Dermis blood vessel endothelial cell (primary cell): ENCODE data around the gene PTPRN2. TPM values are rescaled to one million over a fixed set of nuclear protein-coding genes. Genes with fewer than 3 reads are reported as not detected.
"Not testable (repeated sequence)": the region's sequence is repeated elsewhere in the genome, so short reads cannot be mapped to it uniquely, and the experiment has no call there.

ENCODE experiments used
- DNase-seq: peaks from one replicate; pipeline ENCODE4 v3.0.0; 2010
- total RNA-seq: library from RNA; depleted of rRNA; stranded (reverse); fragments of >200 nt; gene quantifications from 2 replicates; pipeline ENCODE4 v1.2.3, GENCODE V29; 2014

Gene PTPRN2
- total RNA-seq, 1 donor from 2014 or later, result 2.2 TPM

DNA sequence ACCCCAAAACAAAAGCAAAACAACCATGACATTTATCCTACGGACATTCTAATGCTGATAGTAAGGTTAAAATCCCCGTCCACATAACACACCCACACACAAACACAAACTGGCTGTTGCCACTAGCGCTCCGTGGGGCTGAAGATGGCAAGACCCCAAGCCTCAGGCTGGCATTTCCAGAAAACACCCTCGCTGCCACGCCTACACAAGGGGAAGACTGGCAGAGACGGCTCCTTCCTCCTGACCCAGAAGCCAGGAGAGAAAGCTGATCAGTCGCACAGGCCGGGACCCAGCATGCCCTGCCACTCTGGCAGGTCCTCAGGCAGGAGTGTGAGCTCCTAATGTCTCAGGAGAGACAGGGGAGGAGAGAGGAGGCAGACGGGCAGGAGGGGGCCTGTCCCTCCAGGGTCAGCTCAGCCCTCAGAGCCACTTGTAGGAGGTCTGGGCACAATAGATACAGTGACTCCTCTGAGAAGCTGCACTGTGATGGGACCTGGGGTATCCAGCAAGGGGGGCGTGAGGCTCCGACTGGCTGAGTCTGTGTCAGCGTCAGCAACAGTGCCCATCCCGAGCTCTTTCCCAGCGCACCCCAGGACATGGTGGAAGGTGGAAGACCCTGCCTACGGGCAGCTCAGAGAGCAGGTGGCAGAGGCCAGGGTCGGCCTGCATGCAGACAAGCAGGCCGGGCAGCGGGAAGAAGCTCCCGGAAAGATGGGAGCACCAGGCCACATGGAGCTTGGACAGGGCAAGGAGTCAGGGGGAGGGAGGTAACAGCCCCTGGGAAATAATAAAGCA is 326.9 kb downstream of the PTPRN2 start:
- no peak for DNase-seq

DNA sequence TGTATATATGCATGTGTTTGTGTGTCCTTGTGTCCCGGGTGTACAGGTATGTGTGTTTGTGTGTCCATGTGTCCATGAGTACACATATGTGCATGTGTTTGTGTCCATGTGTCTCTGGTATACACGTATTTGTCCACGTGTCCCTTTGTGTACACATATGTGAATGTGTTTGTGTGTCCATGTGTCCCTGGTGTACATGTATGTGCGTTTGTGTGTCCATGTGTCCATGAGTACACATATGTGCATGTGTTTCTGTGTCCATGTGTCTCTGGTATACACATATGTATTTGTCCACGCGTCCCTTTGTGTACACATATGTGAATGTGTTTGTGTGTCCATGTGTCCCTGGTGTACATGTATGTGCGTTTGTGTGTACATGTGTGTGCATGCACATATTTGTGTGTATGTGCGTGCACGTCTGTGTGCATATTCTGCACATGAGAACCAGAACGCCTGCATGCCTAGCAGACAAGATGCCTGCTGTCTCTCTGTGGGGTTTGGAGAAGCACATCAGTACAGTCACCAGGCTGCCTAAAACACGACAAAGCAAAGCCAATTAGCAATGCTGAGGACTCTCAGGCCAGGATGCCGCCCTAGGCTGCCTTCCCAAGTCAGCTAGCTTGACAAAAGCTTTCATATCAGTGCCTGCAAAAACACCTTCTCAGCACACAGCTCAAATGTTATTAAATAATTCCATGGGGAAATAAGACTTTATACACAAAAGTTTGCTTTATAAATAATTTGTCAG is 327.8 kb downstream of the PTPRN2 start:
- DNase-seq, result no peak

DNA sequence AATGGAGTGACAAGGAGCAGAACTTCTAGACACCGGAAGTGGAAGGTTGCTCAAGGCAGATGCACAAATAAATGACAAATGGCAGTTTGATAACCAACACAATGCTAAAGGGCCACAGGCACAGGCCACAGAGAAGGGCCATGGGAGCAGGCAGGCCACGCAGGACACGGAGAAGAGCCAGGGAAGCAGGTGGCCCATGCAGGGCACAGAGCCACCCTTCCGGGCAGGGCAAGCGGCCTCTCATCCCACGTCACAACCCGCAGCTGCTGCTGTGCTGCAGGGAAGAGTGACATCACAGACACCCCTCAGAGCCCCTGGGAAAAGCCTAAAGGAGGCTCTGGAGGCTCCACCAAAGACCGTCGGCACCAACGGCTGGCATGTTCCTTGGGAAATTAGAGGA is 328.5 kb downstream of the PTPRN2 start:
- no peak for DNase-seq

DNA sequence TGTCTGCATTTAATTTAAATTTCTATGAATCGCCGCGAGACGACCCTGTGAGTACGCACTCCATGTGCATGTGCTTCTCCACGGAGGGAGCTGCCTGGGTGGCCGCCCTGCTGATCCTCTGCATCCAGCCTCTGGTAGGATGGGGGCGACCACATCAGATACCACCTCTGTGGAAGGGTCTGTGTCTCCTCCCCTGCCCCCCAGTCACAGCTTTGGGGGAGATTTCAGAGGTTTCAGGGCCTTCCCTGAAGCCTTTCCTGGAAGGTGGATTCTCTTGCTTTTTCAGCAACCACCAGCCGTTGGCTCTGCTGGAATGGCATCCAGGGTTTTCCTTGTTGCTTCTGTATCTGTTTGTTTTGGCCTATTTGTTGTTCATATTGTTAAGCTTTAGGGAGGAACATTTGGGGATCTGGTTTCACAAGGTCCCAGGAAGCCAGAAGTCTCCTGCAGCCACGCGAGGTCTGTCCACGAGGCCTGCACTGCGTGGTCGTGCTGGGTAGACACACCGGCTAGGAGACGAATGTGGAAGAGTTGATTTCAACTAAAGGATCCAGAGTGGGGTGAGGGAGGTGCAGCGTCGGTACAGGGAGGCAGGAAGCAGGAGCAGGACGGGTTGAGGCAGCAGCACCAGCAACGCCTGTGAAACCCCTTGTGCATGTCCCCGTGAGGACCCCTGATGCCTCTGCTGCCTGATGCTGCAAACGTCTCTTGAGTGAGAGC is 329.1 kb downstream of the PTPRN2 start:
- no peak for DNase-seq

DNA sequence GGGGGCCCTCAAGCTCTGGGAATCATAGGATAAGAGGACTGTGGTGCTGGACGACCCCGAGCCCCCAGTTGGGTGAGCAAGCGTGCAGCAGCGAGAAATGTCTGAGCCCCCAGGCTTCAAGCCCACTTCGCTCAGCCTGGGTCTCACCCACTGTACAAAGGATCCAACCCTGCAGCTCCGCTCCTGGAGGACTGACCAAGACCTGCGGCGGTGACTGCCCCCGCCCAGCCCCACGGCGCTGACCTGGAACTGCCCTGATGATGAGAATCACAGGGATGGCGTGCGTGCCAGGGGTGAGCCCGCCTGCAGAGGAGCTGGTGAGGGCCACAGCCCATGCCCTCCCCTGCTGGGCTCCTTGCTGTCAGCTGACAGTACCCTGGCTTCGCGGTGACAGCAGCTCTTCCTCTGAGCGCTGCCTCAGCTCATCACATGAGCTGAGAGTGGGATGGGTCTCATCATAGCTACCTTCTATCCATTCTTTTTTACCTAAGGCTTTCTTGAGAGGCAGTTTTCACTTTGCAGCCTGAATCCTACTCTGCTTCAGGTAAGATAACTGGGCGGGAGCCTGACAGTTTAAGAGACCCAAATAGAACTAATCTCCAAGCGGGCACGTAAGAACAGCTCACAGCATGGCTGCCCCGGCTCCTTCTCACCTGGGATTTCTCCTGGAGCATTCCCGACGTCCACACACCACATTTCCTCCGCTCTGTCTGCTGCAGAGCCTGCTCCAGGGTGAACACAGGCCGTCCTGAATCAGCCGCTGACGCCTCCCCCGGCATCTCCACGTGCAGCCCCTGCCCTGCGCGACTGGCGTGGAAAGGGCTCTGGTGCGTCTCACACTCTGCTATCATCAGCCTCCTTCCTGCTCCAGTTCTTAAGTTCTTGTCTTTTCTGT is 329.9 kb downstream of the PTPRN2 start:
- DNase-seq, result no peak

DNA sequence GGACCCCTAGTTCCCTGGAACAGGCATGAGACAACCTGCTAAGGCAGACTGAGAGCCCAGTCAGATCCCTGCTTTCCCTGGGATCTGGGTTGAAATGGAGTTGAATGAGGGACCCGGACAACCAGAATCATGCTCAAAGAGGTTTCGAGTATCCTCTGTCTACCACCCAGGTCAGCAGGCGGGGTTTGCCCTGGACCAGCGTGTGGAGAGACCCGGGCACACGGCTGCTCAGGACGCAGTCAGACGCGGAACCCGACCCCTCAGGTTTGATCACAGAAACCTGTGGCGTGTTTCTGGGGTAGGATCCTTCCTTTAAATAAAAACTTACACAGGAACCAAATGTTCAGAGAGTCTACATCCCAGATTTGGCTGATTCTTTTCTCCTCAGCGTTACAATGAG is 330.6 kb downstream of the PTPRN2 start:
- DNase-seq, result no peak

DNA sequence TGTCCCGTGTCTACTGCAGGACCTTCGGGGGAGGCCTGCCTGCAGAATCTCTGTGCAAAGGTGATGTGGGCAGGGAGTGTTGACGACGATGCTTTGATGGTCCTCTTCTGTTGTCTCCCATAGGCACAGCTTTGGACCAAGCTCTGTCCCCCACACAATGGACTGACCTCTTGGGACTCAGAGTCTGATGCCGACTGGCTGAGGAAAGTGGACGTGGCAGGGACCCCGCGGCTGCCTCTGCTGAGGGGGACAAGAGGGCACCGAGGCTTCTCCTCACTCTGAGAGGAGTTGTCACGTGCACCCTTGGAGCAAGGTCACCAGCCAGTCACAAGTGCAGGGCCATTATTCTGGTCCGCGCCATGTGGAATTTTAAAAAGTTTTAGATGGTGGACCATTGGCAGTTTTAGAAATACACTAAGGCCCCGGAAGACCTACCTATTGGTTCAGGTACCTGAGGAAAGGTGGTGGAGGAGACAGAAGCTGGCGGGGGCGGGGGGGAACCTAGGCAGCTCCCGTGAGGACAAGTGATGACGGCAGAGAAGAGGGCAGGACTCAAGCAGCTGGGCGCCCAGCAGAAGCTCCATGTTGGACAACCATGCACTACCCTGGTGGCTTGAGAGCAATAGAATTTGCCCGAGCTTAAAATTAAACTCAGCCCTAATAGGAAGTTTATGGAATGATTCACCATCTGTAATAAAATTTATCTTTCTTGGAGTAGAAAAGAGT is 331.4 kb downstream of the PTPRN2 start:
- DNase-seq, result no peak

DNA sequence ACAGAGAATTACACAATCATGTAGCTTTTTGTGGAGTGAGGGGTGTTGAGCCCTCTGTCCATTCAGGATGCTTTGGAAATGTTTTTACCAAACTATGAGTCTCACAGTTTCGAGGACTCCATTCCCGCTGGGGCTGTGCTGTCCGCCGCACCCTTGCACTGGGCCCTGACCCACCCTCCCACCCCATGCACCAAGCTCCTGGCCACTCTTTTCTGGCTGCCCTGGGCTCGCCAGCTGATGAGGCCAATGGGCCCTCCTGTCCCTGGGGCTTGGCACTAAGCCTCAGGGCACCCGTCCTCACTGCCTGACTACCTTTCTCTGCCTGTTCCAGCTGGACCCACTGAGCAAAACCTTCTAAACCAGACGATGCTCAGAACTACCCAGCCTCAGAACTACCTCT is 332.1 kb downstream of the PTPRN2 start:
- no peak for DNase-seq

DNA sequence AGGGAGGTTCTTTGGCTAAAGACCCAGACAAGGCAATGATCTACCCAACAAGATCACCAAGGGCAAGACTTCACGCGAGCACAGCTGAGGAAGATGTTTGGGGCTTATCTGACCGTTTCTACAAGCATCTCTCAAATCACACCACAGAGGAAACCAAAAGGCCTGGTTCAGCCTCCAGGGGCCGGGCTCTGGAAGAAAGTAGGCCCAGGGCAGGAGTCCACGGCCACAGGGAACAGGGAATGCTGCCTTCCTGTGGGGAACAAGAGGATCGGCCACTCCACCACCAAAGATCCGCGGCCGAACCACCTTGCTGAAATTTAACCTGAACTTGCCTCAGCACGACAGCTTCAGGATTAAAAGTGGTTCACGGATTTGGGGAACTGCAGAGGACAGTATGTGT is 332.5 kb downstream of the PTPRN2 start:
- no peak for DNase-seq

DNA sequence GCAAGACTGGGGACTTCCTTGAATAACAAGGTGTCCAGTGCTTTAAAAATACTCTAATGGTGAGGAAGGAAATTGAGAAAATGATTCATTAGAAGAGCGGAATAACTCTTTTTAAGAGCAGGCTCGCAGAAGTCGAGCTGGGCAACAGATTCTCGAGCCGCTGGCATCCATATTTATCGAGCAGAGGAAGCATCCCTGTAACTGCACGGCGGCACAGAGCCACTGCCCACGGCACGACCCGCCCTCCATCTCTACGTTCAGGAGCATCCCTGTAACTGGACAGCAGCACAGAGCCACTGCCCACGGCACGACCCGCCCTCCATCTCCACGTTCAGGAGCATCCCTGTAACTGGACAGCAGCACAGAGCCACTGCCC is 334.0 kb downstream of the PTPRN2 start:
- not testable (repeated sequence) for DNase-seq

DNA sequence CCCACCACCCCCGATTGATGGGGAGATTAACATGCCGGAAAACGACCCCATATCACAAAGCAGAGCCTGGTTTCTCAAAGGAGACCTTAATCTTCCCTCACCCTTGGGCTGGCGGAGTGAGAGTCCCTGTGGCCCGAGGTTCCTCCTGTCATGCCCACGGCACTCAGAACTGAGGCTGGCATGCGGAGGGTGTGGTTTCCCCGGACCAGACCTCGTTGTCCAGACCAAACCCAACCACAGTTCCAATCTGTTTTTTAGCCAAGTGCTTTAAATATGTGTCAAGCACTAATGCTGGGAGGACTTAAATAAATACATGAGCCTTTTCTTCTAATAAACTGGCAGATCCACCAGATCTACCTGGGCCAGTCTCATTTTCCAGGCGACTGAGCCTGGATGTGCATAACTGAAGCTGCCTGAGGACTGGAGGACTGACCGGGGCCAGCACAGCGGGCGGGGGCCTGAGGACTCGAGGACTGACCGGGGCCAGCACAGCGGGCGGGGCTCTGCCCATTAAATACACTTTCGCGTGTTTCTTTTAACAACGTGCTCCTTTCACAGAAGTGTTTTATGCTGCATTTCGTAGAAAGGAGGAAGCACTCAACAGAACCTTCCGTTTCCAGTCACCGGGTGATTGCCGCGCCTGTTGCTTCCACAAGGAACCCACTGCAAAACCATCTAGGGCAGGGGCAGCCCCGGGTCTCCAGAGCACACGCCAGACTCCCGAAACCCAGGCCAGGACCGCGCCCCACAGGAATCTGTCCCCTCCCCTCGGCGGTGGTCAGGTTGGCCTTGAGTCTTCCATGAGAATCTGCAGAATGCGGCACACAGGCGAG is 334.6 kb downstream of the PTPRN2 start:
- no peak for DNase-seq

DNA sequence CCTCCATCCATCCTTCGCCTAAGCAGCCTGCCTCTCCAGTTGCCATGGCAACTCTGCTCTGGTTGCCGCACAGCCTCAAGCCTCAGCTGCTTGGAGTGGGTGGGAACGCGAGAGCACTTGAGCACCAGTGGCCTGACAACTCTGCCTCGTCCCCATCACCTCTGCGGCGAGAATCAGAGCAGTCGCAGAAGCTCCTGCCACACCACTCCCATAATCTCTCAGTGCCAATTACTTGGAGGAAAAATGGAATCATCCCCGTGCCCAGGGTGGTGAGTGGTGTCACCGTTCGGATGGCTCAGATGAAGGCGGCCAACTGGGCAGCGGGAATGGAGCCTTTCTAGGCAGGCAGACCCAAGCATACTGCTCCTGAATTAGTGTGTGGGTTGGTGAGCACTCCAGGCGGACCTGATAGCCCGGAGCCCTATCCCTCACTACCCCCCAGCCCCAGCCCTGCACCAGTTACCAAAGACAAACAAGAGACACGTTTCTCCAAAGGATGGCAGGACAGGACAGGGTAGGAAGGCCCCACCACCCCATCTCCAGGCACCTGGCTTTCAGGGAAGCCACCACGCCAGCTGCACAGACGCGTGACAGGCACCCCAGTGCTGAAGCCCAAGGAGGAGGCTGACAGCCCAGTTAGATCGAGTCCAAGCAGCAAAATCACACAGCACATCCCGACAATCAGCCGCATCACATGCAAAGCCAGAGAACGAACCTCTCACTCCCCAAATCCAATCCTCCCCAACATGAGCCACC is 335.4 kb downstream of the PTPRN2 start:
- DNase-seq, result no peak

DNA sequence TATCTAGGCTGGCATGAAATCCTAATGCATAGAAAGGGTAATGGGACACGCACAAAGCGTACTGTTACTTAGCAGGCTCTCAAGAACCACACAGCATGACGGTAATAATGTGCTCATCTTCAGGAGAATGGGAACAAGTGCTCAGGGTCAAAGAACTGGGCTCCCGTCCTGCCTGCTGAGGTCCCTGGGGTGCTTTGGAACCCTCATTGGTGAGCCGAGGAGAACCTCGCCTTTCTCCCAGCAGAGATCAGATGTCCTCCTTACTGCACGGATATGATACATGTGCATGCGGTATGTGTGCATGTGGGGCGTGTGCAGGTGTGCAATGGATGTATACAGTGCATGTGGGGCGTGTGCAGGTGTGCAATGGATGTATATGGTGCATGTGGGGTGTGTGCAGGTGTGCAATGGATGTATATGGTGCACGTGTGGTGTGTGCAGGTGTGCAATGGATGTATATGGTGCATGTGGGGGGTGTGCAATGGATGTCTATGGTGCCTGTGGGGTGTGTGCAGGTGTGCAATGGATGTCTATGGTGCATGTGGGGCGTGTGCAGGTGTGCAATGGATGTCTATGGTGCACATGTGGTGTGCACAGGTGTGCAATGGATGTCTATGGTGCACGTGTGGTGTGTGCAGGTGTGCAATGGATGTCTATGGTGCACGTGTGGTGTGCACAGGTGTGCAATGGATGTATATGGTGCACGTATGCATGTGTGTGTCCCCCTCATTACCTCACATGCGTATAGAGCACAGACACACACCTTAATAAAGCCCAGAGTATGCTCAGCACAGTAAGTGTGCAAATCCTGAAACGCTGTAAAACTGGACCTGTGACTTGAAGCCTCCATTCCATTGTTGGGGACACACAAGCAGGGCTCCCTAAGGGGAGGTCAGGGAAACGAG is 336.3 kb downstream of the PTPRN2 start:
- no peak for DNase-seq

DNA sequence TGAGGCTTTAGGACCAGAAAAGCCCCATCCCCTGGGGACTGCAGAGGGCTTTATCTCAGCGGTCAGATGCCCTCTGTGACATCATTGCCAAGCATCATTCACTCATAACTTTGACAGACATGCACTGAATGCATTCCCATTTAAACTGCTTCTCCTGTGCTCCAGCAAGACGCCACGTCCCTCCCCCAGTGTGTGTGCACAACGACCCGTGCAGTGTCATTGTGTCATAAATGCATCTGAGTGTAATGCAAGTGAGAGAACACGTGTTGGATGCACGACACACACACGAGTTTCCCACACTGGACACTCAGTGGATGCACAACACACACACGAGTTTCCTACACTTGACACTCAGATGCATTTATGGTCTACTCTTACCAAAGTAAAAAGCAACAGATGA is 337.9 kb downstream of the PTPRN2 start:
- no peak for DNase-seq

DNA sequence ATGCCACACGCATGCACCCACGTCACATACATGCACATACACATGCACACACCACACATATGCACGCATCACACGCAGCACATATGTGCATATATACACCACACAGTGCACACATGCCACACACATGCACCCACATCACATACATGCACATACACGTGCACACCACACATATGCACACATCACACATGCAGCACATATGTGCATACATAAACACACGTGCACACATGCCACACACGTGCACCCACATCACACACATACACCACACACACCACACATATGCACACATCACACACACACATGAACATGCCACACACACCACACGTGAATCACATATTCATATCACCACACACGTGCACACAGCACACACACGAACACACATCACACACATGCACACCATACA is 338.8 kb downstream of the PTPRN2 start:
- DNase-seq, result no peak

DNA sequence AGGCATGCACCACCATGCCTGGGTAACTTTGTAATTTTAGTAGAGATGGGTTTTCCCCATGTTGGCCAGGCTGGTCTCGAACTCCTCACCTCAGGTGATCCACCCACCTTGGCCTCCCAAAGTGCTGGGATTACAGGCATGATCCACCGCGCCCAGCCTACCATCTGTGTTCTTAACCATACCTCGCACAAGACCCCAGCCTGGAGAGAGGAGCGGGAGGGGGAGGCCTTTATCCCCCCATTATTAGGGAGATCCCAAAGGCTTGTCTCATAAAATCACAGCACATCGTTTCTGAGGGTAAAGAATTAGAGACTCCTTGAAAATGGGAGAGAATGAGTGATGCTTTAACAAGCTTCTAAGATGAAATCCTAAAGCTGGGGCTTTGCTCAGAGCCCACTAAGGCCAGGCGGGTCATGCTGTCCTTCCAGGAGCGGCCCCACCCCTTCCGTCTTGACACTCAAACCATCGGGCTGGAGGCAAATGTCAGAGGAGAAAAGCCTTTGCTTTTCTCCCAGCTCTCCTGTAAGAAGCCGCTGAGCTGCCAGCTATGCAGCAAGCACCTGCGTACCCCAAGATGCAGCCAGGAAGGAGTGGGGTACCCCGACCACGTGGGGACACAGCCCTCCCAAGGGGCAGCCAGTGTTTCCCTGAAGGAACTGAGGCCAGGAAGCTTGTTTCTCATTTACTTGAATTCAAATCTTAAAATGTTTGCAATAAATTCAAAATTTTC is 339.7 kb downstream of the PTPRN2 start:
- no peak for DNase-seq

DNA sequence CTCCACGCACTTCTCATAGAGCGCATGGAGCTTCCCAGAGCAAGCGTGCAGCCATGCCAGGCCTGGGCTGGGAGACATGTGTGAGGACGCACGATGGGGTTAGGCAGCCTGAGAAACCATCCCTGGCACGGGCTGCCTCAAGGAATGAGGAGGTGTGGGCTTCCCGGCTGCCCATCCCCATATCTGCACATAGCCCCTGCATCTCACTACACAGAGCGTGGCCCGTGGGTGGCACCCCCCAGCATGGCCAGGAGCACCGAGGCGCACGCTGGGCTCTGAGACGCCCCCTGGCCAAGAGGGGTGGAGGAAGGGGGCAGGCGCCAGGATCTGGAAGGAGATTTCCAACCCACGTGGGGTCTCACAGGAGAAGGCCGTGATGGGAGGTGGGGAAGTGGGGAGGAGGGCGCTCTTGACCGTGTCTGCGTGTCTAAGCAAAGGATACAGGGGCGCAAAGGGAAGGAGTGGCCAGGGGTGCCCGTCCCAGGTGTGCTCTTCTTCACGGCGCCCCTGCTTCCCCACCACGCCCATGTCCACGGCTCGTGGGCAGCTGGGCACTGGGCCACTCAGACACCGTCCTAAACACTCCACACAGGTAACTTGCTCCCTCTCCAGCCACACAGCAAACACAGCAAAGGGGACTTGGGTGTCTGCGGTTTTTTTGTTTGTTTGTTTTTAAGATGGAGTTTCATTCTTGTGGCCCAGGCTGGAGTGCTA is 340.5 kb downstream of the PTPRN2 start:
- DNase-seq, result no peak
